HS-27A (cell line): ENCODE data around the gene LRRC32.

Source experiments
- DNase-seq: peaks from one replicate; pipeline ENCODE4 v3.0.0-alpha.2; 2012; ENCODE audit warnings: low read depth, missing footprints

Gene LRRC32

DNA sequence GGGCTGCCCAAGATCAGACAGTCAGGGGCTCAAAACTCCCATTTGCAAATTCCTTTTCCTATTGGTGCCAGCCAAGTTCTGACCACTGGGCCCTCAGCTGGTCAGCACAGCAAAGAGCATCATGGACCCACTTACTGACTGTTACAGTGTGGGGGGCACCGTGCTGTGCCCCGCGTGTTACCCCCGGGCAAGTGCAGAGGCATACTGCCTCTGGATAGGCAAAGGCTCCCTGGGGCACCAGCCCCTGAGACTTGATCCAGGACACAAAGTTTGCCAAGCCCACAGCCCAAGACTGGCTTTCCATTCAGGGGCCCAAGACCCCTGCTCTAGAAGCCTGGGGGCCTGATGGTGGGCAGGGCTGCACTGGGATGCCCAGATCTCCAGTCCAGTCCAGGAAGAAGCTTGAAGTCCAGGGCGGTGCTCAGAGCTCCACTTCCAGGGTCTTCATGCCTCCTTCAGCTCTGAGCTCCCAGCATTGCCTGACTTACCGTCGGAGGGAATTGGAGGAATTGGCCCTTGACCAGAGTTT is 6.6 kb downstream of the LRRC32 start:
- DNase-seq: no peak

DNA sequence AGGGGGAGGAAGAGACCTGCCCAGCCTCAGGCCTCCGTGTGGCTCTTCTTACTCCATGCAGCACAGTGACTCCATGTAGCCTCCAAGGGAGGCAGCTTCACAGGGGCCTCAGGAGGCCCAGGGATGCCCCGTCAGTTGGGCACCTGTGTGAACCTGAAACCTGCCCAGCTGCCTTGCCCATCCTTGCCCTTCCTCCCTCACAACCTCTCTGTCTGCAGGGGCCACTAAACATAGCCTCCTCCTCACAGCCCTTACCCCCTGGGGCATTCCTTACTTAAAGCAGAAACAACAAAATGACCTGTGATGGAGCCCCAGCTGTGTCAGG is 7.1 kb downstream of the LRRC32 start:
- no peak for DNase-seq

DNA sequence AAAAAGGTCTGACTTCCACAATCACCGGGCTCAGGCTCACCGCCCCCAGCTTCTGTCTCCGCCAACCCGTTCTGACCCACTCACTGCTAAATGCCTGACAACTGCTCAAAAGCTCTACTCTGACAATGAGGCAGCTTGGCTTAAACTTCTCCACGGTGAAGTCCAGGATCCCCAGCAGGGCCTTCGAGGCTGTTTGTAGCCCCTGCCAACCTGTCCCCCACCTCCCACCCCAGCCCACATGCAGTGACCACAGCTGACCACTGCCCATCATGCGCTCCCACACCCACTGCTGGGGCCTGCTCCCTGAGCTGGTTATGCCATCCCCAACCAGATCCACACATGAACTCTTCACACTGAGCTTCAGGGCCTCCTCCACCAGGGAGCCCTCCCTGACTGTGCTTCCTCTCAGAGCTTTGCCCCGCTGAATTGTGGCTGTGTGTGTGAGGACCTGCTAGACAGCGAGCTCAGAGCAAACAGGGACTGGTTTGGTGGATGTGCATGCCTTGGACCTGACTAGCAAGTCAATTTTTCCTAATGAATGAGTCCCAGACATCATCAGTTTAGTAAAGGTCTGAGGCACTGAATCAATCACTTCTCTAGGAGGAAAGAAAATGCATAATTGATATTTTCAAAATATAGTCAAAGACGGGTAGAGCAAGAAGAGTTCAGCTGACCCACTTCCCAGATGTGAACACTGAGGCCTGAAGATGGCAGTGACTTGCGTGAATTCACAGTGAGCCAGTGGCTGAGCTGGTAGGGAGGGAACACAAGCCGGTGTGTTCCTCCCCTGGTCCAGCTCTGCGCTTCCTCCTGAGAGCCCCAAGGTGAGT is 7.7 kb downstream of the LRRC32 start:
- DNase-seq: no peak

DNA sequence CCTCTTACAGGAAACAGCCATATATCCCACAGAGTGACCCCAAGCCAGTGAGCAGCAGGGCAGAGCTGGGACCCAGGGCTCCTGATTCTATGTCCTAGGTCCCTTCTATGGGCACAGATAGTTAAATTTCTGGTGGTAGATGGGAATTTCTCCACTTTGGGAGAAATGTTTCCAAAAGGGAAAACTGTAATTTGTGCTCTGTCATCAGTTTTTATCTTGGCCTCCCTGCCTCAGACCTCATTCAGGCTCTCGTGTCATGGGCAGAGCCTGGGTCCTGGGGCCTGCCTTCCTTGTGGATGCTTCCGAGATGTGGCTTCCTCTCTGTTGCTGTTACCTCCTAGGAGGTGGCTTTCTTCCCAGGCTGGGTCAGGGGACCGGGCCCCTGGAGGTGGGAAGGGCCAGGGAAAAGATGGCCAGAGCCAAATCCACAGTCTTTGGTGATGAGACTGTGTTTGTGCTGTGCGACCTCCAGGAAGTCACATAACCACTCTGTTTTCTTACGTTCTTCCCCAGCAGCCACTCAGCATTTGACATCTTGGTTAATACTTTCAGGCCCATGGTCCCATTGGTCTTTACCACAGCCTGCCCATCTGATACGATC is 8.6 kb downstream of the LRRC32 start:
- DNase-seq: no peak

DNA sequence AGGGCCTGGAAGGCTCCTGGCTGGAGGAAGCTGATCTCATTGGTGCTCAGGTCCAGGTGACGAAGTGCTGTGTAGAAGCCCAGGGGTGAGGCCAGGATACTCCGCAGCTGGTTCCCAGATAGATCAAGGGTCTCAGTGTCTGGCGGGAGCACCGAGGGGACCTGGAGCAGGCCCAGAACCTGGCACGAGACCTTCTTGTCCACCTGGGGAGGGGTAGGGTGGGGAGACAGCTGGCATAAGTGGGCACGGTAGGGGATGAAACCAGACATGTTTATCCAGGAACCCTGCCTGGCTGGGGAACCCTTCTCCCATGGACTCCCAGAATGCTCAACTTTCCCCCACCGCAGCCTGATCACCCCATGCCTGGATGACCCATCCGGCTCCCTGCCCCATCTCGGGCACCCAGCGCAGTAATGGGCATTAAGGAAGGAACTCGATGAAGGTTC is 9.2 kb downstream of the LRRC32 start:
- DNase-seq: no peak

DNA sequence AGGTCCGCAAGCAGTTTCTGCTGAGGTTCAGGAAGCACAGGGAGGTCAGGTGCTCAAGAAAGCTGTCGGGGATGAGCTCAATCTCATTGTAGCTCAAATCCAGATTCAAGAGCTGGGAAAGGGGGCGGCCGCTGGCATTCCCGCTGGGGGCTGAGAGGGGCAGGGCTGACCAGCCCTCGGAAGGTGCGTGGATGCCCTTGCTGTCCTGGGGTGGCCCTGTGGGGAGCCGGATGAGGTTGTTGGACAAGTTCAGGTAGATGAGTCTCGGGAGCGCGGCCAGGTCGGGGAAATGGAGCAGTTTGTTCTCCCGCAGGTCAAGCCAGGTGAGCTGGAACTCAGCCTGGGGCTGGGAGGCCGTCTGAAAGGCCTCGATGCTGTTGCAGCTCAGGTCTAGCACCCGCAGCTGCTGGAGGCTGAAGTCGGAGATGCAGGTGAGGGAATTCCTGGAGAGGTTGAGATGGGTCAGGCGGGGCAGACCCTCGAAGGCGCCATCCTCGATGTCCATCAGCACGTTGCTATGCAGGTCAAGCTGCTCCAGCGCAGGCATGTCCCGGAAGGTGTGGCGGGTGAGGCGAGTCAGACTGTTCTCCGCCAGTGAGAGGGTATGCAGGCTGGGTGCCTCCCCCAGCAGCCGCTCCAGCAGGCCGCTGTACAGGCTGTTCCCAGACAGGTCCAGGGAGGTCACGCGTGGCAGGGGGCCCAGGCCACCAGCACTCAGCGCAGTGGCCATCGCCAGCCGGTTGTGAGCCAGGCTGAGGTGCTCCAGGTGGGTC is 9.8 kb downstream of the LRRC32 start:
- no peak for DNase-seq

DNA sequence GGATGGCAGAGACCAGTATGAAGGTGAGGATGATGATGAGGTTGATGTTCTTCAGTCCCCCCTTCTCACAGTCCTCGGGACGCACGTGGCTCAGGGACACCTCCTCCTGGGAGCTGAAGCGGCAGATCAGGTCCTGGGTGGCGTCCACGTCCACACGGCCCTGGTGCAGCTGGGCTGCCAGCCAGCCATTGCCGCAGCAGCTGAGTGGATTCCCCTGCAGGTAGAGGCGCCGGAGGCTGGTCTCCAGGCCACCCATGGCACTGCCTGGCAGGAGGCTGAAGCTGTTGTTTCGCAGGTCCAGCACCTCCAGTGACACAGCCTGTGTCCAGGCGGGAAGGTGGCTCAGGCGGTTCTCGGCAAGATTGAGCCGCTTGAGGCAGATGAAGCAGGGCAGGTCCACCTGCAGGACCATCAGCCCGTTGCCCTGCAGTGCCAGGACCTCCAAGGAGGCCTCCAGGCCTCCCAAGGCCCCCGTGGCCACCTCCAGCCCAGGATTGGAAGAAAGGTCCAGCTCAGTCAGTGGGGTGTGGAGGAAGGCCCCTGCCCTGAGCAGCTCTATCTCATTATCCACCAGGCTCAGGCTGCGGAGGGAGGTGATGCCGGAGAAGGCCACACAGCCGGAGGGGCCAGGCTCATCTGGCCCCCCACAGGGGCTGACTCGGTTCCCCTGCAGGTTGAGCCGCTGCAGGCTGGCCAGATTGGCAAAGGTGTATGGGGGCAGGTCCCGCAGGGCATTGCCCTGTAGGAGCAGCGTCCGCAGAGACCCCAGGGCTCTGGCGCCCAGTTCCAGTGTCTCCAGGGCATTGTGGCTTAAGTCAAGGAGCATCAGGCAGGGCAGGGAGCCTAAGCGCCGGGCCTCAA is 10.6 kb downstream of the LRRC32 start:
- no peak for DNase-seq

DNA sequence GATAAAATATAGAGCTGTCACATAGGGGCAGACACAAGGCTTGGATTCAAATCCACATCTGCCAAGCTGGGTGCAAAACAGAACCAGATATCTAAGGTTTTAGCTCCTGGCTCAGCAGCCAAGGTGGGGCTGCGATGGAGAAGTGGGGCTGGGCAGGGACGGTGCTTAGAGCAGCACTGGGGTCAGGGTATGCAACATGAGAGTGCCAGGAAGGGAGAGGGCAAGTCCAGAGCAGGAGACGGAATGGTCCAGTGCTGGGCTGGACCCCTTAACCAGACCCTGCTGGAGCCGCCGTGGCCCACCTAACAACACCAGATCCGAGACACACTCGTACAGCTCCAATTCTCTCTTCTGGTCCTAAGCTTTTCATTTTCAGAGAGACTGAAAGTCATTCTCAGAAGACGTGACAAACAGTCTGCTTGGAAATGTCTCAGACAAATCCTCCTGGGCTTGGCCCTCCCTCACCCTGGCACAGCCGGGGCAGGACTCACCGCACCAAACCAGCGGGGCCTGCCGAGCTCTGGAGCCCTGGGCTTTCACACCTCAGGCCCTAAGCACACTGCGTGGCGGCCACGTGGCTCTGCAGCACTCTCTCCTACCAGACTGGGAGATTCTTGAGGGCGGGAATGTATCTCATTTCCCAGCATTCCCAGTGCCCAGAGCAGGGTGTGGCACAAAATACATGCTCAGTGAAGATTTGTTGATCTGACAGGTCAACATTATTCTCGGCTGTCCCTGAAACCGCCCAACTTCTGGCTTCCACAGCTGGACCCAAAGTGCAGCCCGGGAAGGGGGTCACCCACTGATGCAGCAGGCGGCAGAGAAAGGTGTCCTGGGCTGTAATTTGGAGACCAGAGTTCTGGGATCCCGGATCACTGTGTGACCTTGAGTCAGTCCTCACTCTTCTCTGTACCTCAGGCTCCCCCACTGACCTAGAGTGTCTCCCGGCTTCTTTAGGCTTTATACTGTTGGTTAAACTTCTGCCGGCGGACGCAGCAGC is 11.6 kb downstream of the LRRC32 start:
- DNase-seq: no peak

DNA sequence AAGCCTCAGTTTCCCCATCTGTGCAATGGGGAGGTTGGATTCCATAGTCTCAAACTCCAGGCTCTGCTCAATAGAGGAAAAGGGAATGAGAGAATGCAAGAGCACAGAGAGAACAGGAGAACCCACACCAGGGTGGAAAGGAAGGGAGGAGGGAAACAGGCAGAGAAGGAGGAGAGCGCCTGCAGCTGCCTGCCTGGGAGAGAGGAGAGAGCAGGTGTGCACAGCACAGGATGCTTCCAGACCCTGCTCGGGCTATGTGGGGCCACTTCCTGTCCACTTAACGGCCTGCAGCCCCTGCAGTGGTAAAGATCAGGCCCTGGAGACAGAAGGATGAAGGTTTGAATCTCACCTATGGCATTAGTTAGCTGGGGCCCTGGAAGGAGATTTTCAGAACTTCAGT is 12.3 kb downstream of the LRRC32 start:
- no peak for DNase-seq

DNA sequence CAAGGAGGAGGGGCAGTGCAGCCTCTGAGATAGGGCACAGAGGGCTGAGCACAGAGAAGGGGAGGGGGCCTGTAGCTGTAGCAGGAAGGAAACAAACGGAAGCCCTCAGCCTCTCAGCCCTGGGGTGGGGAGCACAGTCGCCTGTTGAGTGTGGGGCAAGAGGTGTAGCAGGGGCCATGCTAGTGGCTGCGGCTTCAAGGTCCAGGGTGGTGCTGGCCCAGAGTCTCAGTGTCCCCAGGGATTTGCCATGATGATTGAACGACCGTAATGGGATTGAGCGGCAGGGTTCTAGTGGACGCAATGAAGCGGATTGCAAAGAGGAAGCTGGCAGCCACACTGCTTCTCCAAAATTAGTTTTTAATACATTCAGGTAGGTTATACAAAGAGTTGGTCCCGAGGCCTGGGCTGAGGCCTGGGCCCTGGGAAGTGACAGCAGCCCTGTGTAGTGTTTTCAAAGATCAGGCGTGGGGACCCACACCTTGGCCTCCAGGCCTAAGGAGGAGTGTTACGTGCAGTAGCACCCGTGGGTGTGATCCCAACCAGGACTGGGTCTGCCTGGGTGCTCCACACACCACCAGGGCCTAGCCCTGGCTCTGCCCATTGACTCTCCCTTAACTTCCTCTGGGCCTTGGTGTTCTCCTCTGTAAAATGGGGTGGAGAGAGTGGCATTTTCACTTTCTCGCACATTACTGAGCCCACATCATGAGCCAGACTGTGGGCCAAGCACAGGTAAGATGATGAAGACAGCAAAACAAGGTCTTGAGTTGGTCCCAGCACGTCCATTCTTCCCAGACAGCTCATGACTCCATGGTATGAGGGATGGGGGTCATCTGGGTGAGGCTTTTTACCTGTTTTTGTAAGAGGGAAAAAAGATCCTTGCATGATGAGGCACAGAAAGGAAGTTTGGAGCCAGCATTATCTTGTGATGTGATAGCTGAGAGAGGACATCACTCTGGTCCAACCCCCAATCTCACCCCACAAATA is 13.1 kb downstream of the LRRC32 start:
- no peak for DNase-seq

DNA sequence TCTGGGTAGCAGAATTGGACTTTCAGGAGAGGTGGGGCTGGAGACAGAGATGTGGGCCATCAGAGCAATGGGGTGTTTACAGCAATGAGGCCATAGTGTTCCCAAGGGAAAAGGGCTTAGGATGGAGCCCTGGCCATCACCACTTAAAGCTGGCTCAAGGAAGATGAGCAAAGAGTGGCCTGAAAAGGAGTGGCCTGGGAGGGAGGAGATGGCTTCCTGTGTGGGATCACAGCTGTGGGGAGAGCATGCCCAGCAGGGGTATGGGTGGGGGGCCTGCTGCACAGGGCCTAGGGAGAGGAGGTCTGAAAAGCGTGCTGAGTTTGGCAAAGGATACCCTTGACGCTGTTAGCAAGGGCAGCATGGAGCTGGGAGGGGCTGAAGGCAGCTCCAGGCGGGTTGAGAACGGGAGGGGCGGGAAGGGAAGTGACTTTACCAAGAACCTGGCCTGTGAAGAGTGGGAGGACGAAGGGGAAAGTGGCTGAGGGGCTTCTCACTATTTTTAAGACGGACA is 13.9 kb downstream of the LRRC32 start:
- DNase-seq: no peak

DNA sequence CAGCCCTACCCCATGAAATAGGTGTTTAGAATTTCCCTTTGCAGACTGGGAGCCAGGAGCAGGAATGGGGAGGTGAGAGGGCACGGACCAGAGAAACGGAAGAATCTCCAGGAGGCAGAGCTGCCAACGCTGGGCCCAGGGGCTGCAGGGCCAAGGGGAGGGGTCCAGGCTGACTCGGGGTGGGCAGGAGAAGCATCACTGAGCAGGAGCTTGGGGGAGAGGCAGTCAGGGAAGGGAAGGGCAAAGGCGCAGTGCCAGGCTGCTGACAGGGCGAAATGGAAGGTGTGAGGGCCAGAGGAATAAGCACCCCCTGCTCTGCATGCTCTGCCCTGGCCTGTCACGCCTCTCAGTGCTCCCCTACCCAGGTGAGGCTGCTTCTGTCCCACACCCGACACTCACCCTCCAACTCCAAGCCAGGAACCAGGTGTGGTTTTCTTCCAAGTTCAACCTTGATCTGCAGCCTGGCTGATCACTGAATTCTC is 14.5 kb downstream of the LRRC32 start:
- DNase-seq: no peak

DNA sequence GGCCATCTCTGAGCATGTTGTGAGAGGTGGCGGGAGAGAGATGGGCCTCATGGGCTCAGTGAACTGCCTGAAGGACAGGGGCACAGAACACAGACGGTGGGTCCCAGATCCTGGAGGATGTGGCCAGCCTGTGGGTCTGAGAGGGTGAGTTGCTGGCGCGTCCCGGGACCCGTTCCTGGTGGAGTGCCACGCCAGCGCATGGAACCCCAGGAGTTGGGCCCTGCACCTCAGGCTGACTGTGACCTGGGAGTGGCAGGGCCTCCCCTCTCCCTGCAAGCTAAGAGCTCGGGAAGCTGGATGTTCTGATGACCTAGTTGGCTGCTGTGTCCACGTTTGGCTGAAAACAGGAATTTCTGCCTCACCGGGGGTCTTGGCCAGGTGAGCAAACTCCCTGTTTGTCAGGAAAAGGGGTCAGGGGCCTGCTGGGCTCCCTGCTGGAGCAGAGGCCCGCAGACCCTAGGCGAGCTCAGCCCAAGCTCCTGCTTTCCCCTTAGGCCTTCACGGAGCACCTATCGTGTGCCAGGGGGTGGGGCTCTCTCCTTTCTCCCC is 15.0 kb downstream of the LRRC32 start:
- DNase-seq: no peak

DNA sequence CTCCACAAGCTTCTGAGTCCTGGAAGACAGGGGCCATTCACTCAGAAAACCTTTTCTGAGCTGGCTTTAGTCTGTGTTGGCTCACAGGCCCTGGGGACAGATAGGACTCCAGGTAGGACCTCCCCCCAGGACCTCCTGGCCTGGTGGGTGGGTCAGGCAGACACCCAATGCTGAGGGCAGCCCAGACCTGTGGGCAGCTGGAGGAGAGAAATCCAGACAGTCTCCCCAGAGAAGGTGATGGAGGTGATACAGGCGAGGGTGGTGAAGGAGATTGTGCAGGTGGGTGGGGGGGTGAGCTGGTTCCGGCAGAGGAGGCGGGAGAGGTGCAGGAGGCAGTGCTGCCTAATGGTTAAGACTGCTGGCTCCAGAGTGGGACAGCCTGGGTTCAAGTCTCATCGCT is 15.6 kb downstream of the LRRC32 start:
- DNase-seq: no peak

DNA sequence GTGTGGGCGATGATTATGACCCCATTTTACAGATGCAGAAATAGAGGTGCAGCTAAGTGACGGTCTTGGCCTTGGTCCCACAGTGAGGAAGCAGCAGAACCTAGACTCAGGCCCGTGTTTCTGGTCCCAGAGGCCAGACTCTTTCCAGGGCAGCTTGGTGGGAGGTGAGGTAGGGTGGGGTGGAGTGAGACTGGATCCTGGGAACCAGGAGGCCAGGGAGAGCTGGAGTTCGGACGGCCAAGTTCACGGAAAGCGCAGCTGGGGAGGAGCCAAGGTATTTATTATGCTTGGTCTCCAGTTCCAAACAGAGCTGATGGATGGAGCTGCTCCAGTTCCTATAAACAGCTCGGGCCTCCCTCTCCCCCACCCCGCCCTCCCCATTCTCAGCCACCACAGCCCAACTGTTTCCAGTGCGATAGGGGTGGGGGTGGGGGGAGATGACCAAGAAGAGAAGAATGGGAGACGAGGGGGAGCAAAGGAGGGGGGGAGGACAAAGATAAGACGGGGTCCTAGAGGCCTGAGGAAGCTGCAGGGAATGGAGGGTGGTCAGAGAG is 16.2 kb downstream of the LRRC32 start:
- no peak for DNase-seq

DNA sequence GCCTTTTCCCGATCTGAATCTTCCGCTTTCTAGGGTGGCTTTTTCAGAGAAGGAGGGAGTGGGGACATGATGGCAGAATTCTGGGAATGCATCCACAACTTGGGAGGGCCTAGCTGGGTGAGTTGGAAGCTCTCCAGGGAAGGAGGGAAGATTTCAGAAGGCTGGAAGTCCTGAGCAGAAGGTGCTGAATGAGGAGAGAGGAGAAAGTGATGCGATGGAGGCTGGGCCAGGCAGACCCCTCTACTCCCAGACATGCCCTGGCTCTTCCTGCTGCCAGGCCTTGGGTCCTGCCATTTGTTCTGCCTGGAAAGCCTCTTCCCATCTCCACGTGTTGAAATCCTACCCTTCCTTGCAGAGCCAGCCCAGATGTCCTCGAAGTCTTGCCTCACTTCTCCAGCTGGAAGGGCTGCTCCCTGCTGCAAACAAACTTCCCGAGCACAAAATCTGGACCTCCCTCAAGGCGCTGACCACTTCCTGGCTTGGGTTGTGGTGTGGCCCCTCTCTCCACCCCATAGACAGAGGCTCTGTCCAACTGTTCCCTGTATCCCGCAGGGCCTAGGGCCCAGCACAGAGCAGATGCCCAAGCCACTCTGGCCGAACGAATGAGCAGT is 16.8 kb downstream of the LRRC32 start:
- no peak for DNase-seq

DNA sequence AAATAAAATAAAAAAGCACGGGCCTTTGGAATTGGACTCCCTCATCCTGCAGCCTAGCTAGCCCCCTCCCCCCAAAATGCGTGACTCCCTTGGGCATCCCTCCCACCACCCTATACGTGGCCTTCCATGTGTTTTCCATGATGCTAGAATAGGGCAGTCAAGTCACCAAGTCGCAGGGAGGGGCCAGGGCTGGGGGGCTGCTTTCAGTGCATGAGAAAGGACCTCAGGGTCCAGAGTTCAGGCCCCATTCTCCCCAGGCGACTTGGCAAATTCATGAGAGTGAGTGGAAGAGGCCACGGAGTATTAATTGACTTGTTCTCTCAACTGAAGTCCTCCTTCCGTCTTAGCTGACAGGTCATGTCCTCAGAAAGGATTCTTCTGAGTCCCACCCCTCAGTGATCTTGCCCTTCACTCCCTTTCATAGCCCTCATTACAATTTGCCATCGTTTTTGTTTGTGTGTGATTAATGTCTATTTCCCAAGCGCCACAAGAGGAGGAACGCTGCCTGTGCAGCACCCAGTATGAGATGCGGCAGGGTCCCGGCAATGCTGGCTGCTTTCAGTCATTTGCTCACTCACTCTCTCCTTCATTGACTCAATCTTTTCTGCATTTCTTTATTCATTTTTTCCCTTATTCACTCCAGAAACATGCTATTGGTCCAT is 17.4 kb downstream of the LRRC32 start:
- DNase-seq: no peak
